HUES48 (cell line): Measurements from ENCODE around the gene TEAD1.
A peak's percentile ranks its signal among the peaks of the same experiment; 100 is the strongest.

Experiments
- H3K27ac ChIP-seq: one replicate; pipeline ENCODE4 v1.7.0; 2013; ENCODE audit warnings: low read depth, low read length, inconsistent platforms
- H3K27me3 ChIP-seq: 2 replicates; pipeline ENCODE4 v1.6.1; 2013; ENCODE audit warnings: mild to moderate bottlenecking, low read length; ENCODE audit not compliant: control insufficient read depth, insufficient read depth
- H3K36me3 ChIP-seq: 2 replicates; pipeline ENCODE4 v1.6.1; 2013; ENCODE audit warnings: low read length; ENCODE audit not compliant: control insufficient read depth, insufficient read depth
- H3K4me1 ChIP-seq: 2 replicates; pipeline ENCODE4 v1.6.1; 2013; ENCODE audit warnings: mild to moderate bottlenecking, low read length; ENCODE audit not compliant: control insufficient read depth, insufficient read depth
- H3K4me3 ChIP-seq: 2 replicates; pipeline ENCODE4 v1.5.1; 2013; ENCODE audit warnings: mild to moderate bottlenecking, low read depth, low read length
- H3K9ac ChIP-seq: 2 replicates; pipeline ENCODE4 v1.6.1; 2013; ENCODE audit warnings: mild to moderate bottlenecking, low read depth, low read length, moderate library complexity
- H3K9me3 ChIP-seq: 2 replicates; pipeline ENCODE4 v1.6.1; 2013; ENCODE audit warnings: low read length; ENCODE audit not compliant: control insufficient read depth, insufficient read depth

The TEAD1 gene

DNA sequence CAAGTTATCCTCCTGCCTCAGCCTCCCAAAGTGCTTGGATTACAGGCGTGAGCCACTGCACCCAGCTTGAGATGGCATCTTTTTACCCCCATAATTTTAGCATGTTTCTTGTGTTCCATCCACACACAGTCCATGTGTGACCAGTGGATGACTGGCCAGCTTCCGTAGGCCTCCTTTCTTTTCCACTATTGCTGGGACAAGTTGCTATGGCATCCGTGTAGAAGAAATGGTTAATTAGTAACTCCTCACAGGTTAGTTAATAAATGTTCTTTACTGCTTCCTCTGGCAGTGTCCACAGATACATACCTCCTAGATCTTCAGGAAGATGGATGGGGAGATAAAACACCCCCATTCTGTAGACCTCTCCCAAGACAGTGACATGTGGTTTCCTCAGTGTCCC is 180.6 kb downstream of the TEAD1 start:
- Histone ChIP-seq H3K4me1 (0 out of 2 replicates have a peak, but pooled peaks cover 7% of the 10 kb centered on the region), H3K9ac (no peak overlapping the region), H3K4me3 (no peak overlapping the region), H3K27me3 (no peaks in the 10 kb centered on the region), H3K27ac (no peak overlapping the region), H3K36me3 (no peaks in the 10 kb centered on the region), H3K9me3 (no peaks in the 10 kb centered on the region)

DNA sequence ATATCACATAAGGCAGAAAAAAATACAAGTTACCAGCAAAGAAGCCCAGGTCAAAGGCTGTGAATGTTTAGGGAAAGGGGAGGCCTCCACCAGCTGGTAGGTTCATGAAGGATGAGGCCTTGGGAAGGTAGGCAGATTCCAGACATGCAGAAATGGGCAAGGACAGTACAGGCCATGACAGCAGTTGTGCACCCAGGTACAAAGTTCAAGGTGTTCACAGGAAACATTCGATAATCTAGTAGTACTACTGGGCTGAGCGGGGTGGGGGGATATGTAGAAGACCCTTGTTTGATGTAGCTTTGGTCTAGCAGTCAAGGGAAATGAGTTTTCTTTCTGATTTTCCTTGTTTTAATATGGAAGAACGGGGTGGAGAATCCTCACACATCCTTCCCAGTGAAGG is 182.1 kb downstream of the TEAD1 start:
- H3K9me3 ChIP-seq = no peaks in the 10 kb centered on the region
- no peak overlapping the region for H3K9ac ChIP-seq
- no peak overlapping the region for H3K27ac ChIP-seq
- H3K4me3 ChIP-seq = no peak overlapping the region
- H3K4me1 ChIP-seq = peaks cover 14% of the 10 kb centered on the region
- H3K36me3 ChIP-seq = no peaks in the 10 kb centered on the region
- H3K27me3 ChIP-seq = no peaks in the 10 kb centered on the region

DNA sequence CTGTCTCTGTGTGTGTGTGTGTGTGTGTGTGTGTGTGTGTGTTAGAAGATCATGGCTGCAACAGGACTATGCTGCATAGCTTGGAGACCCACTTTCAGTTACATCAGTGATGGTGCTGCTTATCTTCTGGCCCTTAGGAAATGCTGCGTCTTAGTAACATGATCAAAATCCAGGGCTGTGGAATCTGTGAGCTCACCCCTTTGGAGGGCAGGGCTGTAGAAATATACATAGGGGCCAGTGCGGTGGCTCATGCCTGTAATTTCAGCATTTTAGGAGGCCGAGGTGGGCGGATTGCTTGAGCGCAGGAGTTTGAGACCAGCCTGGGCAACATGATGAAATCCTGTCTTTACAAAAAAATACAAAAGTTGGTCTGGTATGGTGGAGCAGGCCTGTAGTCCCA is 183.4 kb downstream of the TEAD1 start:
- H3K9ac ChIP-seq = no peak overlapping the region
- H3K9me3 ChIP-seq = no peaks in the 10 kb centered on the region
- no peak overlapping the region for H3K4me3 ChIP-seq
- no peak overlapping the region for H3K27ac ChIP-seq
- no peaks in the 10 kb centered on the region for H3K36me3 ChIP-seq
- H3K4me1 ChIP-seq = peaks cover 23% of the 10 kb centered on the region
- no peaks in the 10 kb centered on the region for H3K27me3 ChIP-seq

DNA sequence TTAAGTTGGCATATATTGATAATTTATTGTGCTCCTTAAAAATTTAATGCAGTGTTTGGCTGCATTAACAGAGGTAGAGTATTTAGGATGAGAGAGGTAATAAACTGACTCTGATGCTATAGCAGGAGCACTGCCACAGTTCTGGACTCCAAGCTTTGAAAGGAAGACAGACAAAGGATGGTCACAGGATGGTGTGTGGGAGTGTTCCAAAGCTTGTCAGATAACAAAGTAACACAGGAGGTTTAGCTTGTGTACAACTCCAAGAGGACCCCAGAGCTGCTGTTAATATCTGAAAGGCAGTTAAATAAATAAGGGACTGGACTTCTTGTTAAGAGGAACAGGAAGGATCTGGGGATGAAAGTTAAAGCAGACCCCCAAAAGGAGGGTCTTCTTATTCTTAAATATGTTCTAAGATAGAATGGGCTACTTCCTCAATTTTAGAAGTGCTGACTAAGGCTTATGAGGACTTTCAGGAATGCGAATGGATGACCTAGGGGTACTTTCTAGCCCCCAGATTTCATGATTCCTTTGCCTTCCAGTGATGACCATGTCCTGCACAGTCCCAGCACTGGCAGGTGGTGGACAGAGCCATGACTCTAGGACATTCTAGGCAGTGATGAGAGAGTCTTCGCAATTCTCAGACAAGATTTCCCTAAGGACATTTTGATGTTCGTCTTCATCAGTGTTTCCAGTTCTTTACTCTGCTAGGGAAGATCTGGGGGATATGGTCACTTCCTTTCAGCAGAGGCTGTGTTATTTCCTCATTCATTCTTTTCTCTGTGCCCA is 185.8 kb downstream of the TEAD1 start:
- Histone ChIP-seq H3K4me3 (no peak overlapping the region), H3K9ac (no peak overlapping the region), H3K36me3 (no peaks in the 10 kb centered on the region), H3K9me3 (no peaks in the 10 kb centered on the region), H3K4me1 (peaks cover 45% of the 10 kb centered on the region), H3K27ac (no peak overlapping the region), H3K27me3 (no peaks in the 10 kb centered on the region)

GRCh38 chr11:12860827-12861226 is 186.6 kb downstream of the TEAD1 start:
- H3K4me1 ChIP-seq = peaks cover 53% of the 10 kb centered on the region
- no peaks in the 10 kb centered on the region for H3K27me3 ChIP-seq
- H3K4me3 ChIP-seq = no peak overlapping the region
- peak overlapping the region; percentile 32 for H3K27ac ChIP-seq
- H3K36me3 ChIP-seq = no peaks in the 10 kb centered on the region
- no peak overlapping the region for H3K9ac ChIP-seq
- H3K9me3 ChIP-seq = no peaks in the 10 kb centered on the region

- H3K27ac ChIP-seq = peak overlapping the region; percentile 98
- no peaks in the 10 kb centered on the region for H3K9me3 ChIP-seq
- peak overlapping the region; percentile 45 for H3K4me3 ChIP-seq
- no peaks in the 10 kb centered on the region for H3K27me3 ChIP-seq
- H3K4me1 ChIP-seq = peaks cover 60% of the 10 kb centered on the region
- peak overlapping the region; percentile 74 for H3K9ac ChIP-seq
- H3K36me3 ChIP-seq = no peaks in the 10 kb centered on the region
Measured at GRCh38 chr11:12862696-12863469, 188.7 kb downstream of the TEAD1 start.

DNA sequence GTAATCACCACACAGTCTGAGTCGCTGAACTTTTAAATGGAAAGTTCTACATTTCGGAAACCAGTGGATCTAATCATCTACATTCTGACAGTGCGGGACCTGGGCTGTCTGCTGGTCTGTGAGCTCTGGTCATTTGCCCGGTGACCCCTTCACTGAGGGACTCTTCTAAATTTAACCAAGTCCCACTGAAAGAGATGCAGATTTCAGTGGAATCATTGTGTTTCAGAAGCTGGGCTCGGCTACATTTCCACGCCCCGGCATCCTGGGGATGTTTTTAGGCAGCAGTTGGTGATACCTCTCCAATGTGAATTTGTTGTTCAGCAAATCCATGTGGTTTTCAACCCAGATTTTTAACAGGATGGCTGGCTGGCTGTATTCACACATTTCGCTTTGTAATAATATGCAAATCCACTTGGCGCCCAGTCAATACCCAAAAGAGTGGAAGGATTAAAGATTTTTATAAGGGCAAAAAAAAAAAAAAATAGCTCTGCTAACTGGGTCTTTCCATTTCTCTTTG is 189.4 kb downstream of the TEAD1 start:
- Histone ChIP-seq H3K4me3 (peak overlapping the region; percentile 45), H3K4me1 (peaks cover 60% of the 10 kb centered on the region), H3K27me3 (no peaks in the 10 kb centered on the region), H3K9ac (peak overlapping the region; percentile 74), H3K36me3 (no peaks in the 10 kb centered on the region), H3K9me3 (no peaks in the 10 kb centered on the region), H3K27ac (peak overlapping the region; percentile 98)

- Histone ChIP-seq H3K36me3 (no peaks in the 10 kb centered on the region), H3K27ac (peak overlapping the region; percentile 98), H3K9me3 (no peaks in the 10 kb centered on the region), H3K4me1 (peaks cover 60% of the 10 kb centered on the region), H3K4me3 (peak overlapping the region; percentile 49), H3K27me3 (no peaks in the 10 kb centered on the region), H3K9ac (peak overlapping the region; percentile 74)
Measured at GRCh38 chr11:12864316-12865156, 190.3 kb downstream of the TEAD1 start.

GRCh38 chr11:12865863-12866595 is 191.8 kb downstream of the TEAD1 start:
- peak overlapping the region; percentile 98 for H3K27ac ChIP-seq
- no peaks in the 10 kb centered on the region for H3K9me3 ChIP-seq
- no peaks in the 10 kb centered on the region for H3K27me3 ChIP-seq
- H3K4me3 ChIP-seq = no peak overlapping the region
- H3K9ac ChIP-seq = peak overlapping the region; percentile 43; the same call in 1 of the 2 replicates
- peaks cover 56% of the 10 kb centered on the region for H3K4me1 ChIP-seq
- H3K36me3 ChIP-seq = 0 out of 2 replicates have a peak, but pooled peaks cover under 1% of the 10 kb centered on the region

GRCh38 chr11:12867531-12867930 is 193.3 kb downstream of the TEAD1 start:
- H3K4me1 ChIP-seq = peaks cover 44% of the 10 kb centered on the region

More at GRCh38 chr11:12867531-12867930, 193.3 kb downstream of the TEAD1 start:
- no peak overlapping the region for H3K9ac ChIP-seq
- no peaks in the 10 kb centered on the region for H3K9me3 ChIP-seq
- H3K36me3 ChIP-seq = 0 out of 2 replicates have a peak, but pooled peaks cover 8% of the 10 kb centered on the region
- no peaks in the 10 kb centered on the region for H3K27me3 ChIP-seq
- H3K27ac ChIP-seq = no peak overlapping the region
- no peak overlapping the region for H3K4me3 ChIP-seq
